ENCODE data around the gene CCDC24.

CCDC24 gene

GRCh38 chr1:43982241-43982640 lies 9.2 kb upstream of the CCDC24 start:
- TF ChIP-seq CREB1 (IDR thresholded peaks at IDR 0.05; ENCODE audit: low read depth) (no peak), TCF12 (IDR thresholded peaks at IDR 0.05; ENCODE audit: low read depth) (no peak), FOXM1 (IDR thresholded peaks at IDR 0.05; ENCODE audit: borderline replicate concordance, low read depth) (no peak), TEAD4 (IDR thresholded peaks at IDR 0.05) (no peak), EGR1 (IDR thresholded peaks at IDR 0.05) (no peak), USF1 (IDR thresholded peaks at IDR 0.05) (no peak), ZBTB7A (IDR thresholded peaks at IDR 0.05; ENCODE audit: low read depth) (no peak), RAD21 (IDR thresholded peaks at IDR 0.05; ENCODE audit: low read depth) (no peak), TAF1 (IDR thresholded peaks at IDR 0.05; ENCODE audit: low read depth) (no peak), MAX (IDR thresholded peaks at IDR 0.05) (no peak), NFIC (IDR thresholded peaks at IDR 0.05) (no peak), CEBPB (IDR thresholded peaks at IDR 0.05) (no peak), EP300 (IDR thresholded peaks at IDR 0.05; ENCODE audit: borderline replicate concordance) (no peak), YY1 (IDR thresholded peaks at IDR 0.05; ENCODE audit: low read depth) (no peak)
- TF ChIP-seq, protein P1, sequence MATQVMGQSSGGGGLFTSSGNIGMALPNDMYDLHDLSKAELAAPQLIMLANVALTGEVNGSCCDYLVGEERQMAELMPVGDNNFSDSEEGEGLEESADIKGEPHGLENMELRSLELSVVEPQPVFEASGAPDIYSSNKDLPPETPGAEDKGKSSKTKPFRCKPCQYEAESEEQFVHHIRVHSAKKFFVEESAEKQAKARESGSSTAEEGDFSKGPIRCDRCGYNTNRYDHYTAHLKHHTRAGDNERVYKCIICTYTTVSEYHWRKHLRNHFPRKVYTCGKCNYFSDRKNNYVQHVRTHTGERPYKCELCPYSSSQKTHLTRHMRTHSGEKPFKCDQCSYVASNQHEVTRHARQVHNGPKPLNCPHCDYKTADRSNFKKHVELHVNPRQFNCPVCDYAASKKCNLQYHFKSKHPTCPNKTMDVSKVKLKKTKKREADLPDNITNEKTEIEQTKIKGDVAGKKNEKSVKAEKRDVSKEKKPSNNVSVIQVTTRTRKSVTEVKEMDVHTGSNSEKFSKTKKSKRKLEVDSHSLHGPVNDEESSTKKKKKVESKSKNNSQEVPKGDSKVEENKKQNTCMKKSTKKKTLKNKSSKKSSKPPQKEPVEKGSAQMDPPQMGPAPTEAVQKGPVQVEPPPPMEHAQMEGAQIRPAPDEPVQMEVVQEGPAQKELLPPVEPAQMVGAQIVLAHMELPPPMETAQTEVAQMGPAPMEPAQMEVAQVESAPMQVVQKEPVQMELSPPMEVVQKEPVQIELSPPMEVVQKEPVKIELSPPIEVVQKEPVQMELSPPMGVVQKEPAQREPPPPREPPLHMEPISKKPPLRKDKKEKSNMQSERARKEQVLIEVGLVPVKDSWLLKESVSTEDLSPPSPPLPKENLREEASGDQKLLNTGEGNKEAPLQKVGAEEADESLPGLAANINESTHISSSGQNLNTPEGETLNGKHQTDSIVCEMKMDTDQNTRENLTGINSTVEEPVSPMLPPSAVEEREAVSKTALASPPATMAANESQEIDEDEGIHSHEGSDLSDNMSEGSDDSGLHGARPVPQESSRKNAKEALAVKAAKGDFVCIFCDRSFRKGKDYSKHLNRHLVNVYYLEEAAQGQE (IDR thresholded peaks at IDR 0.05; ENCODE audit: low read depth) = no peak

GRCh38 chr1:43982808-43983207 lies 8.6 kb upstream of the CCDC24 start:
- no peak for TF ChIP-seq TCF12 (IDR thresholded peaks at IDR 0.05; ENCODE audit: low read depth)
- TF ChIP-seq, protein P1 (IDR thresholded peaks at IDR 0.05; ENCODE audit: low read depth) = no peak
- no peak for TF ChIP-seq USF1 (IDR thresholded peaks at IDR 0.05)
- no peak for TF ChIP-seq TAF1 (IDR thresholded peaks at IDR 0.05; ENCODE audit: low read depth)
- no peak for TF ChIP-seq MAX (IDR thresholded peaks at IDR 0.05)
- no peak for TF ChIP-seq YY1 (IDR thresholded peaks at IDR 0.05; ENCODE audit: low read depth)
- no peak for TF ChIP-seq RAD21 (IDR thresholded peaks at IDR 0.05; ENCODE audit: low read depth)
- TF ChIP-seq CREB1 (IDR thresholded peaks at IDR 0.05; ENCODE audit: low read depth) = no peak
- TF ChIP-seq ZBTB7A (IDR thresholded peaks at IDR 0.05; ENCODE audit: low read depth) = no peak
- no peak for TF ChIP-seq EP300 (IDR thresholded peaks at IDR 0.05; ENCODE audit: borderline replicate concordance)
- TF ChIP-seq FOXM1 (IDR thresholded peaks at IDR 0.05; ENCODE audit: borderline replicate concordance, low read depth) = no peak
- TF ChIP-seq TEAD4 (IDR thresholded peaks at IDR 0.05) = no peak
- no peak for TF ChIP-seq NFIC (IDR thresholded peaks at IDR 0.05)
- no peak for TF ChIP-seq EGR1 (IDR thresholded peaks at IDR 0.05)
- TF ChIP-seq CEBPB (IDR thresholded peaks at IDR 0.05) = no peak

GRCh38 chr1:43983253-43983899 lies 8.0 kb upstream of the CCDC24 start:
- no peak for TF ChIP-seq ZBTB7A (IDR thresholded peaks at IDR 0.05; ENCODE audit: low read depth)
- TF ChIP-seq TAF1 (IDR thresholded peaks at IDR 0.05; ENCODE audit: low read depth) = no peak
- no peak for TF ChIP-seq USF1 (IDR thresholded peaks at IDR 0.05)
- no peak for TF ChIP-seq CEBPB (IDR thresholded peaks at IDR 0.05)

DNA sequence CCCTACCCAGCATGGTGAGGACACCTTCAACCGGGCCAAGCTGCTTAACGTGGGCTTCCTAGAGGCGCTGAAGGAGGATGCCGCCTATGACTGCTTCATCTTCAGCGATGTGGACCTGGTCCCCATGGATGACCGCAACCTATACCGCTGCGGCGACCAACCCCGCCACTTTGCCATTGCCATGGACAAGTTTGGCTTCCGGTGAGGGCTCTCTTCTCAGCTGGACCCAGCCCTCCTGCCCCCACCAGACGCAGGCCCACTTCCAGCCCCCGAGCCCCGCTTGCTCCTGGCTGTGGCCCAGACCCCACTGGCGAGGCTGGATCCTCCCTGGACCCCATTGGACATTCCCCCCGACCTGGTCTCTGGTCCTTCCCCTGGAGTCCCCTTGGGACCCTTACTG lies 6.5 kb upstream of the CCDC24 start:
- no peak for TF ChIP-seq CEBPB (IDR thresholded peaks at IDR 0.05)
- no peak for TF ChIP-seq TCF12 (IDR thresholded peaks at IDR 0.05; ENCODE audit: low read depth)
- no peak for TF ChIP-seq TAF1 (IDR thresholded peaks at IDR 0.05; ENCODE audit: low read depth)
- TF ChIP-seq MAX (IDR thresholded peaks at IDR 0.05) = no peak

DNA sequence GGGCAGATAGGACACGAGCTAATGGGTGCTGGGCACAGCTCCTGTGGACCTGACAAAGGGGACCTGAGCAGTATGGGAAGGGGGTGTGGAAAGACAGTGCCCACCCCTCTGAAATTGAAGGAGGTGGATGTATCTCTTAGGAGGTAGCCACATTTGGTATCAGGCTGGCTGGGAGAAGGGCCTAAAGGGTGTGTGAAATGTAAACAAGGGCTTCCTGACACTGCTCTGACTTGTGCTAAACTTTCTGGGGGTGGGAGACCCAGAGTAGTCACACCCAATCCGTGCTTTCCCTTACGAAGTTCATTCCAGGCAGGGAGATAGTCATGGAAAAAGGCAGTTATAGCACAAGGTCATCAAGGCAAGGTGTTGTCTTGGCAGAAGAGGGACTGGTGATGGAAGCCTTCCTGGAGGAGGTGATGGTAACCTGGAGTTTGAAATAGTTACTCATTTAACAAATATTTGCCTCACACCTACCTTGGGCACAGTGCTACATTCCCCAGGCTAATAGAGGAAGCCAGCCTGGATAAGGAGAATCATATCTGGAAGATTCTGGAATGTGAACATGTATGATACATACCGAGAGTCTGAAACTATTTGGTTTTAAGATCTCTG lies 5.3 kb upstream of the CCDC24 start:
- TF ChIP-seq YY1 (IDR thresholded peaks at IDR 0.05; ENCODE audit: low read depth) = no peak
- TF ChIP-seq, protein P1 (IDR thresholded peaks at IDR 0.05; ENCODE audit: low read depth) = no peak
- no peak for TF ChIP-seq TAF1 (IDR thresholded peaks at IDR 0.05; ENCODE audit: low read depth)
- TF ChIP-seq NFIC (IDR thresholded peaks at IDR 0.05) = no peak
- TF ChIP-seq EP300 (IDR thresholded peaks at IDR 0.05; ENCODE audit: borderline replicate concordance) = no peak
- TF ChIP-seq ZBTB7A (IDR thresholded peaks at IDR 0.05; ENCODE audit: low read depth) = no peak
- TF ChIP-seq FOXM1 (IDR thresholded peaks at IDR 0.05; ENCODE audit: borderline replicate concordance, low read depth) = no peak
